SIG-M5 treated with dmso at 0.1 percent for 504 hours (cell line): ENCODE measurements around the gene PABPN1L.

Experiments
- DNase-seq: peaks from one replicate; lab custom pipeline; 2025; ENCODE audit not compliant: unreplicated experiment; lab: John Stamatoyannopoulos, UW

PABPN1L gene

GRCh38 chr16:88866151-88866920 lies at the start of gene PABPN1L:
TSS of gene PABPN1L (minus strand) at chr16:88866660. CDS start at chr16:88866606, 54 bp downstream.
- DNase-seq, result no peak

- no peak for DNase-seq
Observed at GRCh38 chr16:88915639-88916327, 49.3 kb upstream of the PABPN1L start.

DNA sequence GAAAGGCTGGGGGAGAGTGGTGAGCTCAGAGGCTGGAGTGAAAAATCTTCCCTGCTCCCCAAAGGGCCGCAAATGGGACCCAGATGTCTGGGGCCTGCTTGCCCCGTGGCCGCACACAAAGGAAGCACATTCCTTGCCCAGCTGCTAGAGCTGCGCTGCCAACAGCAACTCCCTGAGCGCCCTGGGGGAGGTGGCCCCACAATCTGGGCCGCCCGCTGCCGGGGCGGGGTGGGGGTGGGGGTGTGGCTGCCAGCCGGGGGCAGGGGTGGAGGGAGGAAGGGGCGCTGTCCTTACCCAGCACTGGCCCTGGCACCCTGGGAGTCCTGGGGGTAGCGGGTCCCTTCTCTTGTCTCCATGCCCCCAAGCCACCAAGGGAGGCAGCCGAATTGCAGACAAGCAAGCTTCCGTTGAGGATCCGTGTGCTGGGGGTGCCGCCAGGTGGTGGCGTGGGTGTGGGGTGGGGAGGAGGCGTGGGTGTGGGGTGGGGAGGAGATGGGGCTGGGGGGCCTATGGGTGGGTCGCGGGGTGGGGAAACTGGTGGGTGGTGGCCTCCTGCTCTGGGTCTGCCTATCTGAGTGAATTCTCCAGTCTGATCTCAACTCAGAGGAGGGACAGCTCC lies 48.4 kb upstream of the PABPN1L start:
- DNase-seq, result no peak

- DNase-seq, result no peak
Observed at GRCh38 chr16:88913870-88914269, 47.4 kb upstream of the PABPN1L start.

DNA sequence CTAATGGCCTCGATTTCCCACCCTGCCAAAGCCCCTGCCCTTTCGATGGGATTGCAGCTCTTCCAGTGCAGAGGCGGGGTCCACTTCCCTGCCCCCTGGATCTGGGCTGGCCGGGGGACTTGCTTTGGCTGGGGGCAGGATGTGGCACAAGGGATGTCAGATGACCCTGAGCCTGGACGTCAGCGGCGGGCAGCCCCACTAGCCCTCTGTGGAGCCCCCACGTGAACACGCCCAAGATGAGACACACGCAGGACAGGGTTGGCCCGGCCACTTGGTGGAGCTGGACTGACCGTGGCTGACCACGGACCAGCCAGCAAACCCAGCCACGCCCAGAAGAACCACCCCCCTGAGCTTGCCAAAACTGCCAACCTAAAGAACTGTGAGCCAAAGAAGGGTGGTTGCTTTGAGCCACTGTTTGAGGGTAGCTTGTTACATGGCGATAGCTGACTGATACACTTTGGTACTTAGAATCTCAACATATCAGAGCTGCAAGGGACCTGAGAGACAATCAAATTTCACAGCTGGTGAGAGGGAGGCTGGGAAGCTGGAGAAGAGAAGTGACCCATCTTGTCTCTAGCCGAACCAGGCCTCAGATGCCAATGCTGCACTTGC lies 46.6 kb upstream of the PABPN1L start:
- no peak for DNase-seq

GRCh38 chr16:88912556-88912955 lies 46.1 kb upstream of the PABPN1L start:
- DNase-seq, result no peak

DNA sequence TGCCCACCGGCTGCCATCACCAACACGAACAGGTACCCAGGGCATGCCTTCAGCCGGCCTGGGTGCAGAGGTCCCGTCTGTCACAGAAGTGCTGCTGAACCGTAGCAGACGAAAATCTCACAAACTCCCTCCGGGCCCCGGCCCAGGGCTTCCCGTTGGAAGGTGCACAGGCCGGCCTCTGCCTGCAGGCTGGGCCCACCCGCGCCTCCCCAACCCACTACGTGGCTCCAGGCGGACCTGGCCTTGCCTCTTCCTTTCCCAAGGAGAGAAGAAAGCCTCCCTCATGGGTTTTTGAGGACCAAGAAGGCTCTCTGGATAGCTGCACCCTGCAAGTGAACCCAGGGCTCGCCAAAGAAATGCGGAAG lies 45.5 kb upstream of the PABPN1L start:
- no peak for DNase-seq

GRCh38 chr16:88911136-88911945 lies 44.9 kb upstream of the PABPN1L start:
- DNase-seq, result no peak

DNA sequence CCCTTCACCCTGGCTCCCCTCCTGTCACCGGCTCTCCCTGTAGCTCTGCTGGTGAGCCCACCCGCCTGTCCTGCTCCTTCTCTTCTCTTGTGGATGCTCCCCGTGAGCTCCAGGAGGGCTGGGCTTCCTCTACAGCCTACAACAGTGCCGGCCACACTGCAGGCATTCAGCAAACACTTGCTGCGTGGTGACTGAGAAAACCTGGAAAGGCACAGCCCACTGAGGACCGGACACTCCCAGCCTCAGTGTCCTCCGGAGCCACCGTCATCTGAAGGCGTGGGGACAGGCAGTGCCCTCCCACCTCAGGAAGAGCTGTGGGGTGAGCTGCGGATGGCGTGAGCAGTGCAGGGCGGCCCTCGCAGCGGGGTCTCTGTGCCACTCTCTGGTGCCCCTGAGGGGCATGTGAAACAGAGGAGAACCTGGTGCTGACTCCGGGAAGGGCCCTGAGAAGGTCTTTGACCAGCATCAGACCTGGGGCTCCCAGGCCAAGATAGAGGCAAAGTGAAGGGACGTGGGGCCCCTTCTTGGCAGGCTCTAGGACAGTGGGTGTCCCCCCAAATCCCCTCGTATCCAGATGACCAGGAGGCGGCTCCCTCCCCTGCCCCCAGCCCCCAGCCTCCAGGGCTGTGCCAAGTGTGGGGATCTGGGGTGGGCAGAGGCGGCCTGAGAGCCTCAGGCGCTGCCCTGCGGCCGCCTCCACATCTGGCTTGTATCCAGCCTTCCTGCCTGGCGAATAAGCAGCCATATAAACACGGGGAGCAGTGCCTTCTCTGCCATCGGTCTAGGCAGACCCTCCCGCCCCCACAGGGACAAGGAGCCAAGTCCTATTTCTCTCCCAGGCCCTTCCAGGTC lies 44.0 kb upstream of the PABPN1L start:
- no peak for DNase-seq

DNA sequence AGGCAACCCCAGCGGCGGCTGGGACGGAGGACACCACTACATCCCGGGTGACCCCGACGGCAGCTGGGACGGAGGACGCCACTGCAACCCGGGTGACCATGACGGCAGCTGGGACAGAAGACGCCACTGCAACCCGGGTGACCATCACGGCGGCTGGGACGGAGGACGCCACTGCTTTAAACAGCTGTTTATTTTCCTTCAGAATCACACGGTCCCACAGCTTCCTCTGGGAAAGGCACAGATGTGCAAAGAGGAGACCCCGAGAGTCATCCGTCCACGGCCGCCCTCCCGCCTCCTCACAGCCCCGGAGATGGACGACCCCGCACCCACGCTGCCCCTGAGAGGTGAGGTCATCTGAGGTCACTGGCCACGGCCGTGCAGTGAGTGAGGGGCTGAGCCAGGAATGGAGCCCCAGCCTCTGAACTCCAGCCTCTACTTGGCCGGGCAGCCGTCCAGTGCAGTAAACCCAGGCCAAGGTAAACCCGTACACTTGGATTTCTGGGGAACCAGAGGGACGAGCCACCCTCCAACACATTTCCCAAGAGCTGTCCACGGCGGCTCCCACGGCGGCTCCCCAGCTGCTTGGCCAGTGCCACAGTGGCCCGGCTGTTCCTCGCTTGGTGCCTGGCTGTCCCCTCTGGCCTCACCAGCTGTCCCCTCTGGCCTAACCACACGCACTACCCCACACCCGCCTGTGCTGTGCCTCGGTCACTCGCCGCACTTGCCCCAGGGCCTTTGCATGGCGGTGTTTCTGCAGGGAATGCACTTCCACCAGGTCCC lies 43.2 kb upstream of the PABPN1L start:
- DNase-seq, result no peak

GRCh38 chr16:88908307-88908706 lies 41.8 kb upstream of the PABPN1L start:
- no peak for DNase-seq

DNA sequence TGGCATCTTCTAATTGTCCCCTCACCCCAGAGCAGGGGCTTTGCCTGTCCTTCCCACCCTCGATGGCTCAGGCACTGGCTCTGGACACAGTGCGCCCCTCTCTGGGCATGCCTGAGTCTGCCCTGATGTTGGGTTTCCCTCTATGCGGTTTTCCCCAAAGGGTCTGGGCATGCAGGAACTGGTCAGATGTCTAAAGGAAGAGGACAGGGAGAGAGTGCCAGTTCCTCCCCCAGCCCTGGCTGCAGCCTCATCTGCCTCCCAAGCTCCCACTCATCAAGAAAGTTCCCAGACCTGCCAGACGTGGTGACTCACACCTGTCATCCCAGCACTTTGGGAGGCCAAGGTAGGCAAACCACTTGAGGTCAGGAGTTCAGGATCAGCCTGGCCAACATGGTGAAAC lies 41.3 kb upstream of the PABPN1L start:
- DNase-seq, result no peak

DNA sequence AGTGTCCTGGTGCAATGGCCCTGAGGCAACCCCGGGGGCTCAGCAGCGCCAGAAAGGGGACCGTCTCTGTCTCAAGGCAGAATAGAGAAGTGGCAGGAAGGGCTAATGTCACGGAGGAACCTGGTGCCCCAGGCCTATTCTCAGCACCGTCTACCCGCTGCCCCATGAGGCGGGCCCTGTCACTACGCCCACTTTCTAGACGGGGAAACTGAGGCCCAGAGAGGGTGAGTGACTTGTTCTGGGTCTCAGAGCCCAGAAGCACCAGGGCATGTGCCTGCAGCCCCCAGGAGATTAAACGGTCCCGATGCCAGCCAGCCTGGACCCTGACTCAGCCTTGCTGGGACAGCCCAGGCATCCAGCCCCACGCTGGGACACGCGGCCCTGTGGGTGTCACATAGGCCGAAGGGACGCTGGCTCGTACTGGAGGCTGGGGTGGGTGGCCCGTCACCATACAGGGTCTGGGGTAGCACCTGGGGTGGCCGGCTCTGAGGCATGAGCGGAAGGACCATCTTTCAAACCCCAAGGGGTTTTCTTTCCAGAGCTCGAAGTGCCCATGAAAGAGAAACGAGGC lies 40.2 kb upstream of the PABPN1L start:
- no peak for DNase-seq

DNA sequence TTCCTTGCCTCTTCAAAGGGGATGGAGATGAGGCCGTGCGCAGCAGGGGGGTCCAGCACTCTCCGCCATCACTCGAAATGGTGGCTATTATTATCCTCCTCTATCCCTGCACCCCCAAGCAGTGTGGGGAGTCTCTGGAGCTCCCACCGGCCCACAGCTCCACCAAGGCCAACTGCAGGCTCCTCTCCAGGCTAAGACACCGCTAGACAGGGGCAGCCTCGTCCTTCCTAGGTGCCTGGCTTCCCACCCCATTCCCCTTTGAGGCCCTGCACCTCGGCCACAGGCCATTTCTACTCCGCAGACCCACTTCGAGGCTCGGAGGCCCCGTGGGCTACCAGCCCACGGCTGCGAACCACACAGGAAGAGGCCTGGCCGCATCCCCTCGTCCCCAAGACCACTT lies 39.6 kb upstream of the PABPN1L start:
- DNase-seq, result no peak

- no peak for DNase-seq
Observed at GRCh38 chr16:88905563-88905962, 39.1 kb upstream of the PABPN1L start.

- no peak for DNase-seq
Observed at GRCh38 chr16:88904676-88905365, 38.4 kb upstream of the PABPN1L start.

- DNase-seq, result no peak
Observed at GRCh38 chr16:88903267-88903666, 36.8 kb upstream of the PABPN1L start.

DNA sequence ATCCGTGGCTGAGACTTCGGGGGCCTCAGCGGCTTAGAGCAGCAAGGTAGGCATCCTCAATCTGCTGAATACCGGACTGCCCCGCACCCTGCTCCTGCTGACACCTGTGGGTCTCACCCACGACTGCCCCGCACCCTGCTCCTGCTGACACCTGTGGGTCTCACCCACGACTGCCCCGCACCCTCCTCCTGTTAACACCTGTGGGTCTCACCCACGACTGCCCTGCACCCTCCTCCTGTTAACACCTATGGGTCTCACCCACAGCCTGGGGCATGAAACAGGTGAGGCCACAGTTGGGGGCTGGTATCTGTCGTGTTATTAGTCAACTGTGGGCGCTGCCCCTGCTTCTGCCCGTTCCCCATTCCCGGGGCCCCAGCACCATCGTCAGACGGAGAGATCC lies 36.3 kb upstream of the PABPN1L start:
- DNase-seq, result no peak
